ENCODE data around the gene RGS7. TPM values are rescaled to one million over a fixed set of nuclear protein-coding genes. Genes with fewer than 3 reads are reported as not detected.

Gene RGS7
- total RNA-seq, 1 donor from 2014 or later = not detected

- intact Hi-C loops (cut with micrococcal nuclease) = no loop called here
These were observed 270.3 kb downstream of the RGS7 start for GRCh38 chr1:241086686-241087085.

DNA sequence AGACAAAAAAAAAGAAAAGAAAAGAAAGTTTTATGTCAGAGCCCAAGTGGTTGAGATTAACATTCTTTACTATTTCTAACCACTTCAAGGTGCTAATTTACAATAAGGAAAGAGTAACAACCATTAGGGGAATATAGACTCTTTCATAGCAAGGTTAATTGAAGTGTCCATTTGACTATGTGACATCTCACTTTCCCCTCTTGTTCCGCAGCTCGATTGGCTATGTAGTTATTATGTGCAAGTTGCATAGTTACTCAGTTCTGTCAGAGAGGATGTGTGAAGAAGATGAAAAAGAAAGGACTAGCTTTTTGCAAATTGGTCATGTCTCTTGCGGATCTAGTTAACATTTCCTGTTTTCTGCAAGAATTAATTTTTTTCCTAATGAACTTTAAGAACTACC is 273.7 kb downstream of the RGS7 start:
- intact Hi-C loops (cut with micrococcal nuclease) = no loop called here

DNA sequence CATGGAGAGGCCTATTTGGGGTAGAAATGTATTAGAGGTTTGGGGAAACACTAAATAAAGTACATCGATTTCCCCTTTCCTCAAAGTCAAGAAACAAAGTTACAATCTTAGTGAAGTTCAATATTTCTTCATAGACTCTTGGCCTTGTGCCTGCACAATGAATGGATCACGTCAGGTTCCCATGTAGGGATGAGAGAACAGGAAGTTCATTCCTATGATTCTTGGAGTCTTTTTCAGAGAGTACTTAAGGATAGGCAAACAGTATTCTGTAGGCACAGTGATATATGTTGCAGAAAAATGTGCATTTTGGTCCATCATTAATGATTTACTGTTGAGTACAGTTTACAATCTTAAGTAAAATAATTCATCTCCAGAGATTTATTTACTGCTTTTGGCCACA is 275.5 kb downstream of the RGS7 start:
- intact Hi-C loops (cut with micrococcal nuclease) = no loop called here

GRCh38 chr1:241079459-241079858 is 277.5 kb downstream of the RGS7 start:
- intact Hi-C loops (cut with micrococcal nuclease) = no loop called here

DNA sequence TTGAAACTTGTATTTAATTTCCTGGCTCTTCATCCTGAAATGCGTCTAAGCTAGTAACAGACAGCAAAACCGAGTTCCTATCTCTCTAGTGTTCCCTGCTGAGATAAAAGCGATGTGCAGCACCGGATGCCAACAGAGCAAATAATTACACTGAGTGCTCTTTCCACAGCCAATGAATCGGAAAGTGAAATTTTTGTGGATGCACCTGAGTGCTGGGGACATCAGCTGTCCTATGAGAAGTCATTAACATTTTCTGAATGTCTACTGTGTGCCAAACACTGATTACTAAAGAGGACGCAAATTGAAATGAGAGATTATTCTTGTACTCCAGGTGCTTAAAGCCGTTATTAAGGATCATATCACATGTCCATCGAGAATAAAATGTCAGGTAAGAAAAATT is 278.0 kb downstream of the RGS7 start:
- intact Hi-C loops (cut with micrococcal nuclease) = no loop called here

DNA sequence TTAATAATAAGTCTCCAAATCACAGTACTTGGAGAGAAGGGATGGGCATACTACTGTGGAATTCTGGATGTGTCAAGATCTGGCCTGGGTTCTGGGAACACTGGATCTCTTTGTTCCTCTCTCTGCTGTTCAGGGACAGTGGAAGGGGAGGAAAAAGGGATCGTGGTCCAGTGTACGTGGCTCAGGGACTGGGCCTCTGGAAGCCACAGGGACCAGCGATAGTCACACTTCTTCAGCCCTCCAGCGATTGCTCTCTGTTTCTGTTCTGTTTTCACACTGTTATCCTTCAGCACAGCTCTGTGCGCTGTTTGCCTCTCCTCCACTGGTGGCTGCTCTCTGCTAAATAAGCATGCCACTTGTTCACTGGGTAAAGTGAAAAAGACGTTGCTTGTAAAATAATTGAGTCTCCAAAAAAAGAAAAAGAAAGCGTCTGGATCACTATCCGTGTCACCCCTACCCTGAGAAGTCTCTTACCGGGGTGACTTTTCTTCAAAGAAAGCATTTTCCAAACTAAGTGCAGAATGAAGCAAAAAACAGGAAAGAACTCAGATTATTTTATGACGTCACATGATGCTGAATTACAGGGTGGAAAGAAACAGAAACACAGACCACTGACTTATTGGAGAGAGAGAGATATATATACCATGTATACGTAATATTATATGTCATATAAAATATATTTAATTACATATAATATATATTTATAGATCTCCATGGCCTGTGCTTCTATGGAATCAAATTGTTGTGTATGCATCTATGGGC is 279.4 kb downstream of the RGS7 start:
- intact Hi-C loops (cut with micrococcal nuclease) = no loop called here

DNA sequence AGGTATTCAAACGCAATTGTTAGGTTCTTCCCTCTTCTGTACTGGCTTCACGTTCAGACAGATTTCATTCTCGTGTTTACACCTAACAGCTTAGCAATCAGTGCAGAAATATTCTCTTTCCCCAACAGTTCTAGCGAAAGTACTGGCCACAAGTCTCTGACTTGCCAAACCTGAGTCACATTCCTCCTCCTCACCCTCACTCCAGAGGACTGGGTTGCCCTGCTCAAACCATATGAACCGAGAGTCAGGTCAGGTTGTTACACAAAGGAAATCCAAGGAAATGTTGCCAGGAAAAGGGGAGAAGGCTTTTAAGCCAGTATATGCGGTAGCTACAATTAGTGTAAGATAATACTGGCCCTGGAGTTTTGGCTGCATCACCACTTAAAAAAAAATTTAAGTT is 282.5 kb downstream of the RGS7 start:
- intact Hi-C loops (cut with micrococcal nuclease) = no loop called here

- intact Hi-C loops (cut with micrococcal nuclease) = no loop called here
These were observed 288.6 kb downstream of the RGS7 start for GRCh38 chr1:241068359-241068758.

DNA sequence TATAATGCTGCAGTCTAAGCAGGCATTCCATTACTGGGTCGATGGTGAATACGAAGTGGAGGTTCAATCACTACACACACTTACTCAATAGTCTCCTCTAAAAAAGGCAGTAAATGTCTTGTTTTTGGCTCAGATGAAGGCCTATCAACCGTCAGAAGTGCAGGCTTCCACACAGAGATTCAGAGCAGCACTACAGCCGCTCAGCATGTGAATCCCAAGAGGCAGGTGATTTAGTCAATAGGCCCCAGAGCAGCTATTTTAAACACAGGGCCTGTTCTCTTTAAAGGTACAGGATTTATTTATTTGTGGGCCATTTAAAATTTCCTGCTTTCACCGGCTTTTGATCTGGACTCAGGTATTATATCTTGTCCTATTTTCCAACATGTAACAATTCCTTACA is 293.7 kb downstream of the RGS7 start:
- intact Hi-C loops (cut with micrococcal nuclease) = no loop called here

DNA sequence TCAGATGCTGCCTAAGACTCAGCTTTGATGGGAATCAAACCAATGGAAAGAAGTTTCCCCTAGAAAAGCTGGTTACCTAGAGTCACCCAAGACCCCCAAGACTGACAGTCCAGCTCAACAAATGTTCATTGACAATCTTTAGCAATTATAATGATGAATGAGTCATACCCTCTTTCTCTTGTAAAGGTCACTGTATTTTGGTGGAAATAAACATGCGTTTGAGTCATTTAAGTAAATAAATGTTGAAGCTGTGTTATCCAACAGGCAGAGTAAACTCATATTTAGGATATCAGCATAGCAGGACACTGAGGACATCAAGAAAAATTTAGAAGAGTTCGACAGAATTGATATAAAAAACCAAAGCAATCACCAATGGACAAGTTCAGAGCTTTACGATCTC is 295.9 kb downstream of the RGS7 start:
- intact Hi-C loops (cut with micrococcal nuclease) = no loop called here

DNA sequence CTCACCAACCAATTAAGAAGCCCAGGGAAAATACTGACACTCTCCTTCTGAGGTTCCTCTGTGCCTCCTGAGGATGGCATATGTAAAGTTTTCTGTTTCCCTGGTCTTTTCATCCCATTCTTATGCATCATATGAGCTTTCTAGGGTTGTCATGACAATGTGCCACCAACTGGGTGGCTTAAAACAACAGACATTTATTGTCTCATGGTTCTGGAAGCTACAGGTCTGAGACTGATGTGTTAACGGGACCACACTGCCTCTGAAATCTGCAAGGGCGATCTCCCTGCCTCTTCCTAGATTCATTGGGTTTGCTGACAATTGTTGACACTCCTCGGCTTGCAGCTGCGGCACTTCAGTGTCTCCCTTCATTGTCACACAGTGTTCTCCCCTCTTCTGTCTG is 308.4 kb downstream of the RGS7 start:
- intact Hi-C loops (cut with micrococcal nuclease) = no loop called here

DNA sequence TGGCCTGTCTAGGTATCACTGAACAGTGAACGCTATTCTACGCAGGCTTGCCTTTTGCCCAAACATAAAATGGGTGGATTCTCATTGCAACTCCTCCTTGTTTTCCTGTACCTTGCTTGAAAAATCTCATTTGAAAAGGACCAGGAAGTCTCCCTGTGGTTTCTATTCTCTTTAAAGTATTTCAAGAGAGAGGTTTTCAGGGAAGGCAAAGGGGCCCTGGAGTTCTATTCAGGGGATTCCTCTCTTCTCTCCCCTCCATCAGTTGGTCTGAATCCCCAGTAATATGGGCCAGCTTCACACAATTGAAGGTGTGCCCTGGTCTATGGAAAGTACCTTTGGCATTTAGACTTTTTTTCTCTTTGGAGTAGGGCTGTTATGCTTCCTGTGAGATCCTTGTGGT is 311.3 kb downstream of the RGS7 start:
- intact Hi-C loops (cut with micrococcal nuclease) = no loop called here

GRCh38 chr1:241034203-241034936 is 322.6 kb downstream of the RGS7 start:
- intact Hi-C loops (cut with micrococcal nuclease) = no loop called here

- intact Hi-C loops (cut with micrococcal nuclease) = no loop called here
These were observed 332.2 kb downstream of the RGS7 start for GRCh38 chr1:241024834-241025233.

GRCh38 chr1:241022366-241022765 is 334.6 kb downstream of the RGS7 start:
- intact Hi-C loops (cut with micrococcal nuclease) = no loop called here

DNA sequence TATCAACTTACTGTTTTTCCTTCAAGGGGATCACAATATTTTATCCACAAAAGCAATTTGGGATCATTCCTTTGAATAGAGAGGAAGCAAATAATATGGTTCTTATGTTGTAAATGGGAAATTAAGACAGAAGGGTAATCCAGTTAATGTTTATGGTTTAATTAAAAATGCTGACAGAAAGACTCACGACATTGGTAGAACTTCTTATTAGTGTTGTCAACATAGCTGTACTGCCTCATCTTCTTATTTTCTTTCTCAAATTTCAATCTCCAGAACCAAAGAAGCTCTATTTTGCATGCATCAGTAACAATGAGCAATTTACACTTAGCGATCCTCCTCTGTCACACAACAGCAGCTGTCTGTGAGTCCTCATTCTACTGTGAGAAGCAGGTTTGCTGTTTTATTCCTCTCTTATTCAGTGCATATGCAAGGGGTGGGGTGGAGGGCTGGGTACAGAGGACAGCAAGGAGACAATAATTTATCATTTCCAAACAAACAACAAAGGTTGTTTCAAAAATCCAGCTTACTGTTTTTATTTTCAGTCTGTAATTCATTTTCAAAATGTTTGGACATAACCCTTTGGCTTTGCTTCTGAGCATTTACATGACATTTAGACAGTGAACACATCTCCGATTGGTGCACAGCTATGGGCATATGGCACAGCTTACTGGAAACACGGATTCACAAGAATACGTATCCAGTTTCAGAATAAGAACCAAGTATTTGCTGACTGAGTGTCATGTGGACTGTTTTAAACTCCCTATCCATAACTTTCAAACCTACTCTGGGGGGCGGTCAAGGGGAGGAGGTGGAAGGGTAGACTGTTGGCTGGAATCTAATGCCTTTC is 335.9 kb downstream of the RGS7 start:
- intact Hi-C loops (cut with micrococcal nuclease) = no loop called here

GRCh38 chr1:241012708-241013340 is 344.2 kb downstream of the RGS7 start:
- intact Hi-C loops (cut with micrococcal nuclease) = no loop called here

GRCh38 chr1:241007668-241008067 is 349.3 kb downstream of the RGS7 start:
- intact Hi-C loops (cut with micrococcal nuclease) = no loop called here

- intact Hi-C loops (cut with micrococcal nuclease) = no loop called here
These were observed 357.2 kb downstream of the RGS7 start for GRCh38 chr1:240999826-241000225.

- intact Hi-C loops (cut with micrococcal nuclease) = no loop called here
These were observed 358.5 kb downstream of the RGS7 start for GRCh38 chr1:240998441-240999015.

GRCh38 chr1:240998024-240998423 is 359.0 kb downstream of the RGS7 start:
- intact Hi-C loops (cut with micrococcal nuclease) = no loop called here

Data from T-helper 1 cell treated with Interleukin-12 subunit alpha and Interleukin-12 subunit beta and Interleukin-4 antibody, amounts not matched to agents 30 ng/mL and 1 ng/mL, for 36 hours (primary cell).